Liver (tissue), 9 donors: Measurements from ENCODE around the gene TBC1D10A. TPM values are rescaled to one million over a fixed set of nuclear protein-coding genes. Genes with fewer than 3 reads are reported as not detected.

Source experiments
- DNase-seq: peaks from one replicate; pipeline ENCODE4 v3.0.0-alpha.2; 2017; ENCODE audit warnings: low spot score
- H3K27ac ChIP-seq, 2 donors: one replicate each; pipeline ENCODE4 v1.7.0; 2013; ENCODE audit warnings: inconsistent platforms in 2 of 2, low read length in 2 of 2, control low read depth in 1 of 2, low read depth in 1 of 2, mild to moderate bottlenecking in 1 of 2
- H3K27me3 ChIP-seq, 4 donors: one replicate each; pipeline versions ENCODE4 v1.6.1 to v1.7.0; 2013; ENCODE audit warnings: low read length in 3 of 4, inconsistent platforms in 1 of 4, mild to moderate bottlenecking in 1 of 4, moderate library complexity in 1 of 4; ENCODE audit not compliant: control insufficient read depth in 4 of 4, insufficient read depth in 4 of 4
- H3K36me3 ChIP-seq, 4 donors: one replicate each; pipeline versions ENCODE4 v1.6.1 to v1.7.0; 2013; ENCODE audit warnings: low read length in 3 of 4, mild to moderate bottlenecking in 3 of 4, low read depth in 1 of 4, moderate library complexity in 1 of 4; ENCODE audit not compliant: control insufficient read depth in 4 of 4, insufficient read depth in 3 of 4
- H3K4me1 ChIP-seq, 4 donors: one replicate each; pipeline versions ENCODE4 v1.6.1 to v1.7.0; 2013; ENCODE audit warnings: low read length in 3 of 4, mild to moderate bottlenecking in 3 of 4, moderate library complexity in 1 of 4; ENCODE audit not compliant: control insufficient read depth in 4 of 4, insufficient read depth in 4 of 4
- H3K4me3 ChIP-seq, 3 donors: one replicate each; pipeline versions ENCODE4 v1.6.1 to v1.7.0; 2013; ENCODE audit warnings: low read length in 3 of 3, control low read depth in 1 of 3, low read depth in 1 of 3, mild to moderate bottlenecking in 1 of 3
- H3K9ac ChIP-seq, 2 donors: one replicate each; pipeline ENCODE4 v1.7.0; 2013; ENCODE audit warnings: low read length in 2 of 2, mild to moderate bottlenecking in 2 of 2, moderate library complexity in 2 of 2, control low read depth in 1 of 2, low read depth in 1 of 2
- H3K9me3 ChIP-seq, 4 donors: one replicate each; pipeline versions ENCODE4 v1.6.1 to v1.7.0; 2013; ENCODE audit warnings: low read length in 3 of 4; ENCODE audit not compliant: control insufficient read depth in 4 of 4
- ATF3 ChIP-seq: IDR thresholded peaks from 2 replicates; pipeline ENCODE4 v1.6.1; 2016; ENCODE audit warnings: antibody characterized with exemption
- CTCF ChIP-seq: fragments of 150-350 bp; IDR thresholded peaks from 2 replicates; pipeline ENCODE4 v1.5.1; 2017; ENCODE audit warnings: improper control_type of control experiment, low read depth, low read length; ENCODE audit not compliant: missing input control
- EGR1 ChIP-seq, 2 donors: IDR thresholded peaks; 2 replicates each; pipeline ENCODE4 v1.6.1; 2016 to 2018; ENCODE audit warnings: antibody characterized with exemption in 2 of 2, low read depth in 2 of 2
- FOXA1 ChIP-seq: IDR thresholded peaks from 2 replicates; pipeline ENCODE4 v1.6.1; 2016; ENCODE audit warnings: antibody characterized with exemption
- HNF4A ChIP-seq, 2 donors: conservative IDR thresholded peaks; 2 replicates each; pipeline ENCODE4 v1.6.1; 2016; ENCODE audit warnings: antibody characterized with exemption in 2 of 2, mild to moderate bottlenecking in 2 of 2
- HNF4G ChIP-seq: IDR thresholded peaks from 2 replicates; pipeline ENCODE4 v1.6.1; 2016; ENCODE audit warnings: antibody characterized with exemption
- NR2F2 ChIP-seq: IDR thresholded peaks from 2 replicates; pipeline ENCODE4 v1.6.1; 2016; ENCODE audit warnings: antibody characterized with exemption
- RXRA ChIP-seq, 2 donors: IDR thresholded peaks; 2 replicates each; pipeline ENCODE4 v1.6.1; 2017 to 2018; ENCODE audit warnings: antibody characterized with exemption in 2 of 2, mild to moderate bottlenecking in 1 of 2
- SP1 ChIP-seq: IDR thresholded peaks from 2 replicates; pipeline ENCODE4 v1.6.1; 2018; ENCODE audit warnings: antibody characterized with exemption, mild to moderate bottlenecking
- TAF1 ChIP-seq: conservative IDR thresholded peaks from 2 replicates; pipeline ENCODE4 v1.6.1; 2016; ENCODE audit warnings: antibody characterized with exemption, mild to moderate bottlenecking
- YY1 ChIP-seq: IDR thresholded peaks from 2 replicates; pipeline ENCODE4 v1.6.1; 2016; ENCODE audit warnings: antibody characterized with exemption, mild to moderate bottlenecking
- ZBTB33 ChIP-seq: IDR thresholded peaks from 2 replicates; pipeline ENCODE4 v1.6.1; 2016; ENCODE audit warnings: antibody characterized with exemption
- WGBS: extraction: QIAGEN DNeasy Blood & Tissue Kit; methylation state at CpG from one replicate; pipeline ENCODE4 v1.1.7; 2013; 5-methylcytosine and 5-hydroxymethylcytosine counted together
- polyA plus RNA-seq, 2 donors: library from polyadenylated mRNA; stranded (reverse) in 1 of 2; unstranded in 1 of 2; fragments of 200-250 nt in 1 of 2; fragments of >200 nt in 1 of 2; fragmentation: Nextera tagmentation in 1 of 2; extraction: Ambion mirVana in 1 of 2; gene quantifications; one replicate each; pipeline versions ENCODE4 v1.2.1 to v1.2.3, GENCODE V29; 2013 to 2015
- total RNA-seq, 2 donors: library from RNA; depleted of rRNA; stranded (reverse); fragments of >200 nt; gene quantifications; one replicate each; pipeline ENCODE4 v1.2.3, GENCODE V29; 2014
- TF ChIP-seq, protein P1 (sequence below): IDR thresholded peaks from 2 replicates; pipeline ENCODE4 v1.6.1; 2016; ENCODE audit warnings: antibody characterized with exemption, mild to moderate bottlenecking
- donor health status: healthy.
- donor health status: healthy.
- donor health status: healthy.
- donor health status: healthy.
- donor health status: healthy.

TBC1D10A gene
- total and polyA plus RNA-seq, 4 donors: 3.6 to 9.2 (median 8.2) TPM

DNA sequence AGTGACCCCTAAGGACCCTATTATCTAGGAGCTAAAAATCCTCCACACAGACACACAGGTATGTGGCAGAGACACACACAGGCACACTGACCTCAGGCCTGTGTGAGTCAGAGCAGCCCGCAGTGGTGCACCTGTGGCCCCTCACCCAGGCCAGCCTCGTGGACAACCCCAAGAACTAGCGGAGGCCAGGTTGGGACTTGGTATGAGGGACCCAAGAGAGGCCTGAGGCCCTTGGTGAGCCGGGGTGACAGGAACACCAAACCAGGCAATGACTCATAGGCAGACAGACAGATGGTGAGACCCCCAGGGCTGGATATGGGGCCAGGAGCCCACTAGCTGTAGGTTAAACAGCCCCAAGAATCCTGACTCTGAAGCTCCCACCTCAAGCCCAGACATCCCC is 43.4 kb downstream of the TBC1D10A start:
- Histone ChIP-seq H3K36me3 (peaks cover 0 to 8% (median 0%) of the 10 kb centered on the region in 4 donors), H3K9me3 (no peaks in the 10 kb centered on the region), H3K4me3 (no peak overlapping the region), H3K27me3 (no peaks in the 10 kb centered on the region), H3K4me1 (peaks cover 1 to 15% (median 10%) of the 10 kb centered on the region in 4 donors), H3K9ac (no peak overlapping the region), H3K27ac (no peak overlapping the region)
- DNase-seq: peak; percentile 51
- TF ChIP-seq ATF3 (no peak), TAF1 (no peak)
- 90% methylated on average over 4 of the region's 4 CpGs for WGBS

DNA sequence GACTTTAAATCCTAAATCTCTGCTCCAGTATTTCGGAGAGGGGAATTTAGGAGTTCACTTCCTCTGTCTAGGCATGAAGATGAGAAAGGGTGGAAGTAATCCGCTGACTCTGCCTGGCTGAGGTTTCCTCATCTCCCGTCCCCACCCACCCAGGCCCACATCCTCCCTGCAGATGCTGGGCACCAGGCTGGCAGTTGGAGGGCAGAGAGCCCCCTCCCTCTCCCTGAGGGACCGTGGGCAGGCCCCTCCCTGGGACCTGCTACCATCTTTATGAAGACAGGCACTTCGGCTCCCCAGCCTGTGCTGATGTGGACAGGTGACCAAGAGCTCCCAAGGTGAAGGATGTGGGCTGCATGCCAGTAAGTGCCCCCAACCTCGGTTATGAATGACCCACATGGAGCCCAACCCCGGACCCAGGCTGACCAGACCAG is 44.1 kb downstream of the TBC1D10A start:
- H3K4me1 ChIP-seq: peaks cover 0 to 13% (median 4%) of the 10 kb centered on the region in 4 donors
- DNase-seq: peak; percentile 44
- H3K9me3 ChIP-seq: no peaks in the 10 kb centered on the region
- TF ChIP-seq ZBTB33: no peak
- peaks cover 0 to 8% (median 0%) of the 10 kb centered on the region in 4 donors for H3K36me3 ChIP-seq
- no peaks in the 10 kb centered on the region for H3K27me3 ChIP-seq
- no peak overlapping the region for H3K9ac ChIP-seq
- 77% methylated on average over 7 of the region's 7 CpGs for WGBS
- H3K27ac ChIP-seq: no peak overlapping the region
- H3K4me3 ChIP-seq: no peak overlapping the region

GRCh38 chr22:30280505-30280904 is 46.2 kb downstream of the TBC1D10A start:
- DNase-seq: no peak
- Histone ChIP-seq H3K4me3 (no peak overlapping the region), H3K9ac (no peak overlapping the region), H3K4me1 (peaks cover 0 to 6% (median 2%) of the 10 kb centered on the region in 4 donors), H3K27me3 (no peaks in the 10 kb centered on the region), H3K27ac (no peak overlapping the region), H3K36me3 (peaks cover 0 to 8% (median 0%) of the 10 kb centered on the region in 4 donors), H3K9me3 (no peaks in the 10 kb centered on the region)
- no peak for TF ChIP-seq FOXA1
- TF ChIP-seq RXRA (IDR thresholded peaks at IDR 0.05): no peak
- TF ChIP-seq ATF3: no peak
- TF ChIP-seq, protein P1, sequence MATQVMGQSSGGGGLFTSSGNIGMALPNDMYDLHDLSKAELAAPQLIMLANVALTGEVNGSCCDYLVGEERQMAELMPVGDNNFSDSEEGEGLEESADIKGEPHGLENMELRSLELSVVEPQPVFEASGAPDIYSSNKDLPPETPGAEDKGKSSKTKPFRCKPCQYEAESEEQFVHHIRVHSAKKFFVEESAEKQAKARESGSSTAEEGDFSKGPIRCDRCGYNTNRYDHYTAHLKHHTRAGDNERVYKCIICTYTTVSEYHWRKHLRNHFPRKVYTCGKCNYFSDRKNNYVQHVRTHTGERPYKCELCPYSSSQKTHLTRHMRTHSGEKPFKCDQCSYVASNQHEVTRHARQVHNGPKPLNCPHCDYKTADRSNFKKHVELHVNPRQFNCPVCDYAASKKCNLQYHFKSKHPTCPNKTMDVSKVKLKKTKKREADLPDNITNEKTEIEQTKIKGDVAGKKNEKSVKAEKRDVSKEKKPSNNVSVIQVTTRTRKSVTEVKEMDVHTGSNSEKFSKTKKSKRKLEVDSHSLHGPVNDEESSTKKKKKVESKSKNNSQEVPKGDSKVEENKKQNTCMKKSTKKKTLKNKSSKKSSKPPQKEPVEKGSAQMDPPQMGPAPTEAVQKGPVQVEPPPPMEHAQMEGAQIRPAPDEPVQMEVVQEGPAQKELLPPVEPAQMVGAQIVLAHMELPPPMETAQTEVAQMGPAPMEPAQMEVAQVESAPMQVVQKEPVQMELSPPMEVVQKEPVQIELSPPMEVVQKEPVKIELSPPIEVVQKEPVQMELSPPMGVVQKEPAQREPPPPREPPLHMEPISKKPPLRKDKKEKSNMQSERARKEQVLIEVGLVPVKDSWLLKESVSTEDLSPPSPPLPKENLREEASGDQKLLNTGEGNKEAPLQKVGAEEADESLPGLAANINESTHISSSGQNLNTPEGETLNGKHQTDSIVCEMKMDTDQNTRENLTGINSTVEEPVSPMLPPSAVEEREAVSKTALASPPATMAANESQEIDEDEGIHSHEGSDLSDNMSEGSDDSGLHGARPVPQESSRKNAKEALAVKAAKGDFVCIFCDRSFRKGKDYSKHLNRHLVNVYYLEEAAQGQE: no peak
- no peak for TF ChIP-seq NR2F2
- TF ChIP-seq CTCF: no peak
- no peak for TF ChIP-seq HNF4A (conservative IDR thresholded peaks at IDR 0.05)
- TF ChIP-seq YY1: no peak
- no peak for TF ChIP-seq SP1
- TF ChIP-seq EGR1 (IDR thresholded peaks at IDR 0.05; ENCODE audit: low read depth in 2 of 2): no peak
- TF ChIP-seq HNF4G: no peak
- WGBS: 90% methylated on average over 8 of the region's 8 CpGs
